Liver (tissue), 9 donors: Measurements from ENCODE around the gene POGZ. TPM values are rescaled to one million over a fixed set of nuclear protein-coding genes. Genes with fewer than 3 reads are reported as not detected.

Experiments
- DNase-seq: peaks from one replicate; pipeline ENCODE4 v3.0.0-alpha.2; 2017; ENCODE audit warnings: low spot score
- H3K27ac ChIP-seq, 2 donors: one replicate each; pipeline ENCODE4 v1.7.0; 2013; ENCODE audit warnings: inconsistent platforms in 2 of 2, low read length in 2 of 2, control low read depth in 1 of 2, low read depth in 1 of 2, mild to moderate bottlenecking in 1 of 2
- H3K27me3 ChIP-seq, 4 donors: one replicate each; pipeline versions ENCODE4 v1.6.1 to v1.7.0; 2013; ENCODE audit warnings: low read length in 3 of 4, inconsistent platforms in 1 of 4, mild to moderate bottlenecking in 1 of 4, moderate library complexity in 1 of 4; ENCODE audit not compliant: control insufficient read depth in 4 of 4, insufficient read depth in 4 of 4
- H3K36me3 ChIP-seq, 4 donors: one replicate each; pipeline versions ENCODE4 v1.6.1 to v1.7.0; 2013; ENCODE audit warnings: low read length in 3 of 4, mild to moderate bottlenecking in 3 of 4, low read depth in 1 of 4, moderate library complexity in 1 of 4; ENCODE audit not compliant: control insufficient read depth in 4 of 4, insufficient read depth in 3 of 4
- H3K4me1 ChIP-seq, 4 donors: one replicate each; pipeline versions ENCODE4 v1.6.1 to v1.7.0; 2013; ENCODE audit warnings: low read length in 3 of 4, mild to moderate bottlenecking in 3 of 4, moderate library complexity in 1 of 4; ENCODE audit not compliant: control insufficient read depth in 4 of 4, insufficient read depth in 4 of 4
- H3K4me3 ChIP-seq, 3 donors: one replicate each; pipeline versions ENCODE4 v1.6.1 to v1.7.0; 2013; ENCODE audit warnings: low read length in 3 of 3, control low read depth in 1 of 3, low read depth in 1 of 3, mild to moderate bottlenecking in 1 of 3
- H3K9ac ChIP-seq, 2 donors: one replicate each; pipeline ENCODE4 v1.7.0; 2013; ENCODE audit warnings: low read length in 2 of 2, mild to moderate bottlenecking in 2 of 2, moderate library complexity in 2 of 2, control low read depth in 1 of 2, low read depth in 1 of 2
- H3K9me3 ChIP-seq, 4 donors: one replicate each; pipeline versions ENCODE4 v1.6.1 to v1.7.0; 2013; ENCODE audit warnings: low read length in 3 of 4; ENCODE audit not compliant: control insufficient read depth in 4 of 4
- EGR1 ChIP-seq, 2 donors: IDR thresholded peaks; 2 replicates each; pipeline ENCODE4 v1.6.1; 2016 to 2018; ENCODE audit warnings: antibody characterized with exemption in 2 of 2, low read depth in 2 of 2
- FOXA2 ChIP-seq: IDR thresholded peaks from 2 replicates; pipeline ENCODE4 v1.6.1; 2016; ENCODE audit warnings: antibody characterized with exemption
- HNF4A ChIP-seq, 2 donors: conservative IDR thresholded peaks; 2 replicates each; pipeline ENCODE4 v1.6.1; 2016; ENCODE audit warnings: antibody characterized with exemption in 2 of 2, mild to moderate bottlenecking in 2 of 2
- JUND ChIP-seq, 2 donors: IDR thresholded peaks; 2 replicates each; pipeline ENCODE4 v1.6.1; 2016; ENCODE audit warnings: antibody characterized with exemption in 2 of 2
- RAD21 ChIP-seq, 2 donors: IDR thresholded peaks; 2 replicates each; pipeline ENCODE4 v1.6.1; 2016; ENCODE audit warnings: antibody characterized with exemption in 2 of 2, mild to moderate bottlenecking in 2 of 2
- RXRA ChIP-seq, 2 donors: IDR thresholded peaks; 2 replicates each; pipeline ENCODE4 v1.6.1; 2017 to 2018; ENCODE audit warnings: antibody characterized with exemption in 2 of 2, mild to moderate bottlenecking in 1 of 2
- SP1 ChIP-seq: IDR thresholded peaks from 2 replicates; pipeline ENCODE4 v1.6.1; 2018; ENCODE audit warnings: antibody characterized with exemption, mild to moderate bottlenecking
- TAF1 ChIP-seq: conservative IDR thresholded peaks from 2 replicates; pipeline ENCODE4 v1.6.1; 2016; ENCODE audit warnings: antibody characterized with exemption, mild to moderate bottlenecking
- YY1 ChIP-seq: IDR thresholded peaks from 2 replicates; pipeline ENCODE4 v1.6.1; 2016; ENCODE audit warnings: antibody characterized with exemption, mild to moderate bottlenecking
- WGBS: extraction: QIAGEN DNeasy Blood & Tissue Kit; methylation state at CpG from one replicate; pipeline ENCODE4 v1.1.7; 2013; 5-methylcytosine and 5-hydroxymethylcytosine counted together
- polyA plus RNA-seq, 2 donors: library from polyadenylated mRNA; stranded (reverse) in 1 of 2; unstranded in 1 of 2; fragments of 200-250 nt in 1 of 2; fragments of >200 nt in 1 of 2; fragmentation: Nextera tagmentation in 1 of 2; extraction: Ambion mirVana in 1 of 2; gene quantifications; one replicate each; pipeline versions ENCODE4 v1.2.1 to v1.2.3, GENCODE V29; 2013 to 2015
- total RNA-seq, 2 donors: library from RNA; depleted of rRNA; stranded (reverse); fragments of >200 nt; gene quantifications; one replicate each; pipeline ENCODE4 v1.2.3, GENCODE V29; 2014
- TF ChIP-seq, protein P1 (sequence below): IDR thresholded peaks from 2 replicates; pipeline ENCODE4 v1.6.1; 2016; ENCODE audit warnings: antibody characterized with exemption, mild to moderate bottlenecking
- TF ChIP-seq, protein P2 (sequence below): IDR thresholded peaks from 2 replicates; pipeline ENCODE4 v1.6.1; 2016; ENCODE audit warnings: antibody characterized with exemption
- TF ChIP-seq, protein P3 (sequence below): IDR thresholded peaks from 2 replicates; pipeline ENCODE4 v1.6.1; 2016; ENCODE audit warnings: antibody characterized with exemption
- TF ChIP-seq, protein P4 (sequence below): fragments of 150-350 bp; IDR thresholded peaks from 2 replicates; pipeline ENCODE4 v1.5.1; 2017; ENCODE audit warnings: improper control_type of control experiment, low read depth, low read length; ENCODE audit not compliant: missing input control
- donor health status: healthy.
- donor health status: healthy.
- donor health status: healthy.
- donor health status: healthy.
- donor health status: healthy.

POGZ gene
- total and polyA plus RNA-seq, 4 donors: 7.7 to 30.1 (median 17.3) TPM

DNA sequence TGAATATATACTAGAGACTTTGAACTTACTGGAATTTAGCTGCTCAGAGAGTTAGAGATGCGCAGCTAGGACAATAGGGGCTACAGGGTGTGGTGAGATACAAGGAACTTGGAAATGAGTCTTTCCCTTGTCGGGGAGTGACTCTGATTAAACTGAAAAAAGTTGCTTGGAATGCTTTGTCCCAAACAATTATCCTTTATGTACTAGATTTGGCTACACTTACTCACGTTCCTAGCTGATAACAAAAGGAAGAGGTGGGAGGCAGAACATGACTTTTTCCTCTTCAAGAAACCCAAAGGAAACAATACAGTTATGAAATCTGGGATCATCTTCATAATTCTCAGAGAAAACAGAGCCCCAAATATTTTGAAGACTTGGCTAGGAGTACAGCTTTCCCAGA is 45.0 kb upstream of the POGZ start:
- no peak for DNase-seq
- 68% methylated on average over 3 of the region's 3 CpGs for WGBS

DNA sequence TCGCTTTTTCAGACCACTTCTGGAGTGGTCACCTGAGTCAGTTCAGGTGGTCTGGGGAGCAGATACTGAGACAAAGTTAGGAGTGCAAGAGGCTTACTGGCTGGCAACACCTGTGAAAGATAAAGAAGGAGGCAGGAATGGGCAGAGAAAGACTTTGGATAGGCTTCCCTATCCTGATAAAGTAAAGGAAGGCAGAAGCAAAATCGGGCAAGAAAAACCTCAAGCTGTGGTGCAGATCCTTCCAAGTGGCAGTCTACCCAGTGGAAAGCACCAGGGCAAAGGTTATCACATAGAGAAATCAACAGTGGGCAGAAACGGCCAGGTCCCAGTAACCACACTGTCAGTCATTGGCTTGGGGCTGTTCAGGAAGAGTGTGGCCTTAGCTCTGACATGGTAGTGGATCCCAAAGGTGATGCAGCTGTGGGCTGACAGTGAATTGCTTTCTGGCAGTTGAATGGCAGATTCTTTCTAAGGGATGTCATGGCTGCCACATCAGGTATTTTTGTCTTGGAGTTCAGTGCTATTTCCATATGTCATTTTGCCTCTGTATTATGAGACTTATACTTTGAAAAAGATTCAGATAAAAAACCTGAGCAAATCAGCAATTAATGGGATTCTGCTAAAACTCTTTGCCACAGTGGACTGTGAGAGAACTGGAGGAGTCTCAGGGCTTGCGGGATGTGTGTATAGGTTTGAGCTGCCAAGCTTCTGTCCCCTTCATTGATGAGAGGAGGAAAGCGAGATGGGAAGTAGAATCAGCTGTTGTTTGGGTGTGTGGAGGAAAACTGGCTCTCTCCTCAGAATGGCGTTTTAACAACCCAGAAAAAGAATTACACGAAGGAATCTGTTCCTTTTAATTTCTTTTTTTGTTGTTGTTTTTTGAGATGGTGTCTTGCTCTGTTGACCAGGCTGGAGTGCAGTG is 43.8 kb upstream of the POGZ start:
- 72% methylated on average over 7 of the region's 7 CpGs for WGBS
- no peak overlapping the region for H3K9ac ChIP-seq
- no peak overlapping the region for H3K27ac ChIP-seq
- H3K27me3 ChIP-seq: no peaks in the 10 kb centered on the region
- H3K36me3 ChIP-seq: no peaks in the 10 kb centered on the region
- H3K4me3 ChIP-seq: no peak overlapping the region
- H3K4me1 ChIP-seq: no peaks in the 10 kb centered on the region
- TF ChIP-seq JUND (IDR thresholded peaks at IDR 0.05) (no peak), EGR1 (IDR thresholded peaks at IDR 0.05; ENCODE audit: low read depth in 2 of 2) (no peak), FOXA2 (no peak)
- TF ChIP-seq, protein P1, sequence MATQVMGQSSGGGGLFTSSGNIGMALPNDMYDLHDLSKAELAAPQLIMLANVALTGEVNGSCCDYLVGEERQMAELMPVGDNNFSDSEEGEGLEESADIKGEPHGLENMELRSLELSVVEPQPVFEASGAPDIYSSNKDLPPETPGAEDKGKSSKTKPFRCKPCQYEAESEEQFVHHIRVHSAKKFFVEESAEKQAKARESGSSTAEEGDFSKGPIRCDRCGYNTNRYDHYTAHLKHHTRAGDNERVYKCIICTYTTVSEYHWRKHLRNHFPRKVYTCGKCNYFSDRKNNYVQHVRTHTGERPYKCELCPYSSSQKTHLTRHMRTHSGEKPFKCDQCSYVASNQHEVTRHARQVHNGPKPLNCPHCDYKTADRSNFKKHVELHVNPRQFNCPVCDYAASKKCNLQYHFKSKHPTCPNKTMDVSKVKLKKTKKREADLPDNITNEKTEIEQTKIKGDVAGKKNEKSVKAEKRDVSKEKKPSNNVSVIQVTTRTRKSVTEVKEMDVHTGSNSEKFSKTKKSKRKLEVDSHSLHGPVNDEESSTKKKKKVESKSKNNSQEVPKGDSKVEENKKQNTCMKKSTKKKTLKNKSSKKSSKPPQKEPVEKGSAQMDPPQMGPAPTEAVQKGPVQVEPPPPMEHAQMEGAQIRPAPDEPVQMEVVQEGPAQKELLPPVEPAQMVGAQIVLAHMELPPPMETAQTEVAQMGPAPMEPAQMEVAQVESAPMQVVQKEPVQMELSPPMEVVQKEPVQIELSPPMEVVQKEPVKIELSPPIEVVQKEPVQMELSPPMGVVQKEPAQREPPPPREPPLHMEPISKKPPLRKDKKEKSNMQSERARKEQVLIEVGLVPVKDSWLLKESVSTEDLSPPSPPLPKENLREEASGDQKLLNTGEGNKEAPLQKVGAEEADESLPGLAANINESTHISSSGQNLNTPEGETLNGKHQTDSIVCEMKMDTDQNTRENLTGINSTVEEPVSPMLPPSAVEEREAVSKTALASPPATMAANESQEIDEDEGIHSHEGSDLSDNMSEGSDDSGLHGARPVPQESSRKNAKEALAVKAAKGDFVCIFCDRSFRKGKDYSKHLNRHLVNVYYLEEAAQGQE: no peak
- no peak for DNase-seq
- no peaks in the 10 kb centered on the region for H3K9me3 ChIP-seq

More for the DNA sequence above, 45.0 kb upstream of the POGZ start:
- no peaks in the 10 kb centered on the region for H3K9me3 ChIP-seq
- H3K4me3 ChIP-seq: no peak overlapping the region
- no peaks in the 10 kb centered on the region for H3K27me3 ChIP-seq
- H3K9ac ChIP-seq: no peak overlapping the region
- H3K4me1 ChIP-seq: no peaks in the 10 kb centered on the region
- H3K27ac ChIP-seq: no peak overlapping the region
- H3K36me3 ChIP-seq: no peaks in the 10 kb centered on the region
- TF ChIP-seq TAF1 (no peak), EGR1 (IDR thresholded peaks at IDR 0.05; ENCODE audit: low read depth in 2 of 2) (no peak)
- TF ChIP-seq, protein P2, sequence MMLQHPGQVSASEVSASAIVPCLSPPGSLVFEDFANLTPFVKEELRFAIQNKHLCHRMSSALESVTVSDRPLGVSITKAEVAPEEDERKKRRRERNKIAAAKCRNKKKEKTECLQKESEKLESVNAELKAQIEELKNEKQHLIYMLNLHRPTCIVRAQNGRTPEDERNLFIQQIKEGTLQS: no peak

DNA sequence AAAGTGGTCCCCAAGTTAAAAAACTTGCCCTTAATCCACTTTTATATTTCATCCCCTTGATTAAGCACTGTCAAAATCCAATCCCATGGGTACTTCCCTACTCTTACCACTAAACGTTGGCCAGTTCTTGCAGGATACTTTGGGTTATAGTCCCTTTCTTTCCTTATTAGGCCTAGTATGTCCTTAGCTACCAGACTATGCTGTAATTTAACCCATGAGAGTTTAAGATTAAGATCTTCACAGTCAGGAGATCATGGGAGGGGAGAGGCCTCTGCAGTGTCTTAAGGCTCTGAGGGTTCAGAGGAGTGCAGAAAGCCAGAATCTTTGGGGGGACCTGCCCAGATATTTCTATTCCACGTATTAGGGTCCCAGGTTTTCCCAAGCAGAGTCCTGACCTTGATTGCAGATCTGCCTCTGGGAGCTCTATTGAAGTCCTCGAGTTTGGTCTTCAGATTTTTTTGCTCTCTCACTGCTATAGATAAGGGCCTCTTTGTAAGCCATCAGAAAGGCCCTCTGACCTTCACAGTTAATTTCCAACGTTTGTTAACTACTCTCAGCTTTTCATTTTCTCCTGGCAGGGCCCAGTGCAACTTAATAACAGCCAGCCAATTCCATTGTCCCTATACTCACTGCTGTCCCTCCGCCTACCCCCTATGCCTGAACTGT is 42.9 kb upstream of the POGZ start:
- no peaks in the 10 kb centered on the region for H3K36me3 ChIP-seq
- no peak overlapping the region for H3K9ac ChIP-seq
- no peaks in the 10 kb centered on the region for H3K27me3 ChIP-seq
- TF ChIP-seq RAD21 (IDR thresholded peaks at IDR 0.05) (no peak), TAF1 (no peak), RXRA (IDR thresholded peaks at IDR 0.05) (no peak), HNF4A (conservative IDR thresholded peaks at IDR 0.05) (no peak), SP1 (no peak), FOXA2 (no peak), YY1 (no peak)
- TF ChIP-seq, protein P3, sequence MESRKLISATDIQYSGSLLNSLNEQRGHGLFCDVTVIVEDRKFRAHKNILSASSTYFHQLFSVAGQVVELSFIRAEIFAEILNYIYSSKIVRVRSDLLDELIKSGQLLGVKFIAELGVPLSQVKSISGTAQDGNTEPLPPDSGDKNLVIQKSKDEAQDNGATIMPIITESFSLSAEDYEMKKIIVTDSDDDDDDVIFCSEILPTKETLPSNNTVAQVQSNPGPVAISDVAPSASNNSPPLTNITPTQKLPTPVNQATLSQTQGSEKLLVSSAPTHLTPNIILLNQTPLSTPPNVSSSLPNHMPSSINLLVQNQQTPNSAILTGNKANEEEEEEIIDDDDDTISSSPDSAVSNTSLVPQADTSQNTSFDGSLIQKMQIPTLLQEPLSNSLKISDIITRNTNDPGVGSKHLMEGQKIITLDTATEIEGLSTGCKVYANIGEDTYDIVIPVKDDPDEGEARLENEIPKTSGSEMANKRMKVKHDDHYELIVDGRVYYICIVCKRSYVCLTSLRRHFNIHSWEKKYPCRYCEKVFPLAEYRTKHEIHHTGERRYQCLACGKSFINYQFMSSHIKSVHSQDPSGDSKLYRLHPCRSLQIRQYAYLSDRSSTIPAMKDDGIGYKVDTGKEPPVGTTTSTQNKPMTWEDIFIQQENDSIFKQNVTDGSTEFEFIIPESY: no peak
- TF ChIP-seq, protein P4, sequence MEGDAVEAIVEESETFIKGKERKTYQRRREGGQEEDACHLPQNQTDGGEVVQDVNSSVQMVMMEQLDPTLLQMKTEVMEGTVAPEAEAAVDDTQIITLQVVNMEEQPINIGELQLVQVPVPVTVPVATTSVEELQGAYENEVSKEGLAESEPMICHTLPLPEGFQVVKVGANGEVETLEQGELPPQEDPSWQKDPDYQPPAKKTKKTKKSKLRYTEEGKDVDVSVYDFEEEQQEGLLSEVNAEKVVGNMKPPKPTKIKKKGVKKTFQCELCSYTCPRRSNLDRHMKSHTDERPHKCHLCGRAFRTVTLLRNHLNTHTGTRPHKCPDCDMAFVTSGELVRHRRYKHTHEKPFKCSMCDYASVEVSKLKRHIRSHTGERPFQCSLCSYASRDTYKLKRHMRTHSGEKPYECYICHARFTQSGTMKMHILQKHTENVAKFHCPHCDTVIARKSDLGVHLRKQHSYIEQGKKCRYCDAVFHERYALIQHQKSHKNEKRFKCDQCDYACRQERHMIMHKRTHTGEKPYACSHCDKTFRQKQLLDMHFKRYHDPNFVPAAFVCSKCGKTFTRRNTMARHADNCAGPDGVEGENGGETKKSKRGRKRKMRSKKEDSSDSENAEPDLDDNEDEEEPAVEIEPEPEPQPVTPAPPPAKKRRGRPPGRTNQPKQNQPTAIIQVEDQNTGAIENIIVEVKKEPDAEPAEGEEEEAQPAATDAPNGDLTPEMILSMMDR: no peak
- DNase-seq: no peak
- H3K27ac ChIP-seq: no peak overlapping the region
- no peaks in the 10 kb centered on the region for H3K9me3 ChIP-seq
- no peaks in the 10 kb centered on the region for H3K4me1 ChIP-seq
- 75% methylated on average over 5 of the region's 5 CpGs for WGBS
- no peak overlapping the region for H3K4me3 ChIP-seq
